SIG-M5 (cell line): ENCODE results near the gene STRN3.
"Not testable (repeated sequence)": the region's sequence is repeated elsewhere in the genome, so short reads cannot be mapped to it uniquely, and the experiment has no call there.

Source experiments
- DNase-seq: peaks from one replicate; lab custom pipeline; 2025; lab: John Stamatoyannopoulos, UW

STRN3 gene

DNA sequence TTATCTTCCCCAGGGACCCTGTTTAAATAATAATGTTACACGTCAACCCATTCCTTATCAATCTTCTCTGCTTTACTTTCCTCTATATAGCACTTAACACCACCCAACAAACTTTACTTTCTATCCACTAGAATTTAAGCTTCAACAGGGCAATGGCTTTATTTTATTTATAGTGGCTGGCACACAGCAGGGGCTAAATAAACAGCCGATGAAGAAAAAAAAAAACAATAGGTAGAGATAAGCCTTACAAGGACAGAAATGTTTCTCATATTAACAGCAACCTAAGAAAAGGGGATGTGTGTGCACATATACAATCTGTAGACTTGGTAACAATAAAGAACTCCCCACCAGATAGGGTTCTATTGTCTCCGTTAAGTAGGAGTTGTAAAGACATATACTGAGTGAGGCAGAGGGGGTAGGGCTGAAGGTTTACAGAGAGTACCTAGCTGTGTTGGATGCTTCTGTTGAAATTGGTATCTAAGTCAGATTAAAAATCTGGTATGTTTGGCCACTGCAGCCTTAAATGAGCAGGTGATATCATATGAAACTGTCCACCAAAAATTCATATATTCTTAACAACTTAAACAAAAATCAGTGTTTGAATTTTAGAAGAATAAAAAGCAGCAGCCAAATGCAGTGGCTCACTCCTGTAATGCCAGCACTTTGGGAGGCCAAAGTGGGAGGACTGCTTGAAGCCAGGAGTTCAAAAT lies 25.4 kb downstream of the STRN3 start:
- DNase-seq, result no peak

- DNase-seq, result no peak
Observed at GRCh38 chr14:30999038-30999773, 27.0 kb downstream of the STRN3 start.

DNA sequence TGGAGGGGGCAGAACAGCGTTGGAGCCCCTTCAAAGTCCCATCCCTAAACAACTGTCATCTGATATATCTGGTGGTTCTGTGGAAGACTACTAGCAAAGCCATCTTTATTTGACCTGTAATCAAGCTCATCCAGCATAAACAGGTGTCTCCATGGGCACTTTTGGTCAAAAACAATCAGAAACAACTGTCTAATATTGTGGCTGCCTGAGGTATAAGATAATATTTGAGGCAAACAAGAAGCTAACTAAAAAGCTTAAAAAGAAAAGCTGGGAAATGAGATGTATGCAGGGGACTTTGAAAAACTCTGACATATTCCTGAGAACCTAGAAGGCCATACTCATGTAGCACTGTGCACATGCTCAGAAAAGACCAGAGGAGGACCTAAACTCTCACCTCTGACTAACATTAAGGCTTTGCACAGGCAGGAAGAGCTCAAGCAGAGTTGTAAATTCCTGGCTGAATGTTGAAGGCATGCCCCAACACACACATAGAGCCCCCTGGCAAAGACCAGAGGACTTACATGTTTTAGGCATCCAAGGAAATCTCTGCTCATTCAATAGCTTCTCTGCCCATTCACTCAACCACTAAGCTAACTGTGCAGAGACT lies 28.0 kb downstream of the STRN3 start:
- no peak for DNase-seq

DNA sequence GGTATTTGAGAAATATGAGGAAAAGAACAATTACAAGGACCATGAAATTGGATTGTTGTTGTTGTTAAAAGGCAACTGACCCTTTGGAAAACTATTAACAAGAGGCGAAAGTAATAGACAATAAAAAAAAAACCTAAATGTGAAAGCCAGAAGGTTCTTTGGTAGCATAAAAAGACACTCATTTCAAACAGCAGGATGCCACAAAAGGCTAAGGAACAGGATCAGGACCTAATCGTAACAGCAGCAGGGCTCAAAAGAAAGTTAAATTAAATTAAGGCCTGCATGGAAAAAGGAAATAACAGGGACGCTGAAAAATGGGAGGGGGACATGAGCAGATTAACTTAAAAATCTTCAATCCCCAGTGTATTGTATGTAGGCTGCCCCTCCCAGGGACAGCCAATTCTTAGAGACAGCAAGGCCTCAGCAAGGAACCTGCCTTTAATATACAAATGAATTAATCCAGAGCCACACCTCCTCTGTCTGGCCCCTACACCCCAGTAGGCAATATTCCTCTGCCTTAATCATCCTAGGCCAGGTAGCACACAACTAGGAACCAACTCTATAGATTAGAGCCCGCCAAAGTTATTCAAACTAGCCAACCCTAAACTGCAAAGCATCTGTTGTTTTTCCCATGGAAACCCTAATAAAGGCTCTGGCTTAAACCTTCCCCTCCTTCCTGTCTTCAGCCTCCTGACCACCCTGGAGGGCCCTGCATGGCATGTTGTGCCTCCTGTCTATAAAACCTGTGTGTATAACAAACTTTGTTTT lies 29.1 kb downstream of the STRN3 start:
- DNase-seq, result no peak

DNA sequence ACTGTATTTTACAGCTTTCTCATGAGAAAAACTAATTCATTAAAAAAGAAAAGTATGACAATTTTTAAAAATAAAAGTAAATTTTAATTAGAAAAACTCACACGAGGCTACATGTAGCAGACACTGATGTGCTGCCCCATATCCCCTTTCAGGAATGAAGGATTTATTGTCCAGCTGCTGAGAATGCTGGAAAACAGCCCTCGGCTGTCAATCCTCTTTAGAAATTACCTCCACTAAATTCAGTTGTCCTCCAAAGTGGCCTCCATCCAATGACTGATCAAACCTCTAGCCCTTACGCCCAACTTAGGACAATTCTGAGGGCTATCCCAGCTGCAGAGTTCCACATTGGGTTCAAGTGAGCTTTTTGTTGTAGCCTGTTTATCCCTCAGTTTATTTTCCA lies 30.5 kb downstream of the STRN3 start:
- DNase-seq, result no peak

DNA sequence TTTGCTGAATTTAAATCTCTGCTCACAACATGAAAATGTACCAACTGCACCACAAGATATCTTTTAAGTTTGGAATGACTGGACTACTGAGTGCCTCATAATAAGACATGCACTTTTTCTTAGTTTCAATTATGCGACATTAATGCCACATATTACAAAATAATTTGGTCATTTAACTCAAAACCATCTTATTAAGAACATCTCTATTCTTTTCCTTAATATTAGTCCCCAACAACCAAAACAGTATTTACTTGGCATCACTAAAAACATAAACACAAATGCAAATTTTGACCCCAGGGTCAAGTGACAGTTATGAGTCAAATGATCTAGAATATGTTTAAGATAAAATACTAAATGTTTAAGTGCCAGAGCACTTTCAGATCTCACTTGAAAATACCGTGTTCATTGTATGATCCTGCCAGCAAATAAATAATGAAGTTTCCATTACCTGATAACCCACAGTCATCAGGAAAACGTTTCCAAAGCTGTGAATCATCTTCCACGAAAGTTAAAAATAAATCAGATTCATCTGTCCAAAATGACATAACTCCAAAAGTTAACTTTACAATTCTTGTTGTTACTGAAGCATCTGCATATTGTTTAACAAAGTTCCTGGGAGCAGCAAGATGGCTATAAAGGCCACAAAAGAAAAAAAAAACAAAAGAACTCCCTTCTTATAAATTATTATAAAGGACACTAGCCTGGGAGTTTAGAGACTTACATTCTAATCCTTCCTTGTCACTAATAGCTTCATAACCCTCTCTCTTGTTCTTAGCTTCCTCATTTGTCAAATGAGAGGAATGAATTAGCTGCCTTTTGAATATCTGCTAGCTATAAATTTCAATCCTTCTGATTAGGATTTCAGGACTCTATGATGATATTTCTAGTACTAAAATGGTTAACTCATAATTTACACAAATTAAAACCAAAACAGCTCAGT lies 31.2 kb downstream of the STRN3 start:
- DNase-seq, result no peak

- no peak for DNase-seq
Observed at GRCh38 chr14:30993071-30993470, 33.1 kb downstream of the STRN3 start.

DNA sequence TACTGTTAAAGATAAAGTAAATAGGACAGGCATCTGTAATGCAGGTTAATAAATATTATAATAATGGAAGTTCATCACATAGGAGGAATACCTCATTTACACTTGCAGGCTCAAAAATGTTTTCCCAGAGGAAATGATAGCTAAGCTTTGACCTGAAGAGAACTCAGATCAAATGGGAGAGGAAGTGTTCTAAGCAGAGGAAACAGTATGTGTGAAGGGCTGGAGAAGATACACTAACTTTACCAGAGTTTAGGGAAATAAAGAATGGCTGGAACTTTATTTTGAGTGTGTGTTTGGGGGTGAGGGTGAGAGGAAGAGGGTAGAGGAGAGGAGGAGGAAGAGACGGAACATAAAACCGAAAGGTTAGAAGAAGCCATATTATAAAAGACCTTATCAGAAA lies 34.8 kb downstream of the STRN3 start:
- no peak for DNase-seq

DNA sequence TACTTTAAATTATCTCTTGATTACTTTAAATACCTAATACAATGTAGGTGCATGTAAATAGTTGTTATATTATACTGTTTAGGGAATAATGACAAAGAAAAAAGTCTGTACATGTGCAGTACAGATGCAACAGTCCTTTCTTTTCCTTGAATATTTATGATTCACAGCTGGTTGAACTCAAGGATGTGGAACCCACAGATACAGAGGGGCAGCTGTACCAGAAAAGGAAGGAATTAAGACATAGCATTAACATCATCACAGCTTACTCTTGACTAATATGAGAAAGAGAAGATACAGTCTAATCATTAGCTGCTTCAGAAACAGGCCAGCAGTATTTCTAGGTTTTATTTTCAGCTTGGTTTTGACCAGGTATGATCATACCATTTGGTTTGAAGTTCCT lies 35.4 kb downstream of the STRN3 start:
- no peak for DNase-seq

GRCh38 chr14:30988509-30988908 lies 37.7 kb downstream of the STRN3 start:
- DNase-seq, result no peak

GRCh38 chr14:30985796-30986195 lies 40.4 kb downstream of the STRN3 start:
- no peak for DNase-seq

GRCh38 chr14:30983858-30984257 lies 42.3 kb downstream of the STRN3 start:
- DNase-seq, result no peak

GRCh38 chr14:30982533-30982932 lies 43.6 kb downstream of the STRN3 start:
- no peak for DNase-seq

GRCh38 chr14:30980980-30981379 lies 45.2 kb downstream of the STRN3 start:
- no peak for DNase-seq

- not testable (repeated sequence) for DNase-seq
Observed at GRCh38 chr14:30980106-30980704, 46.0 kb downstream of the STRN3 start.

GRCh38 chr14:30977752-30978151 lies 48.4 kb downstream of the STRN3 start:
- no peak for DNase-seq

DNA sequence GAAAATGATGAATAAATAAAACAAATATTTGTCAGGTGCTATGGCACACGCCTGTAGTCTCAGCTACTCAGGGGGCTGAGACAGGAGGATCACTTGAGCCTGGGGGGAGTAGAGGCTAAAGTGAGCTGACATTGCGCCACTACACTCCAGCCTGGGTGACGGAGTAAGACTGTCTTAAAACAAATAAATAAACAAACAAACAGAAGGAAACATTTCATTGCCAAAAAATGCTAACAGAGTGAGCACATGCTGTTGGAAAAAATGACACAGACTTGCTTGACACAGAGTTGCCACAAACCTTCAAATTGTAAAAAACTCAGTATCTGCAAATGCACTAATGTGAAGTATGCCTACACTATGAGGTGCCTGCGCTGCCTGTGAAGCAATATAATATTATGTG lies 51.6 kb downstream of the STRN3 start:
- DNase-seq, result no peak

DNA sequence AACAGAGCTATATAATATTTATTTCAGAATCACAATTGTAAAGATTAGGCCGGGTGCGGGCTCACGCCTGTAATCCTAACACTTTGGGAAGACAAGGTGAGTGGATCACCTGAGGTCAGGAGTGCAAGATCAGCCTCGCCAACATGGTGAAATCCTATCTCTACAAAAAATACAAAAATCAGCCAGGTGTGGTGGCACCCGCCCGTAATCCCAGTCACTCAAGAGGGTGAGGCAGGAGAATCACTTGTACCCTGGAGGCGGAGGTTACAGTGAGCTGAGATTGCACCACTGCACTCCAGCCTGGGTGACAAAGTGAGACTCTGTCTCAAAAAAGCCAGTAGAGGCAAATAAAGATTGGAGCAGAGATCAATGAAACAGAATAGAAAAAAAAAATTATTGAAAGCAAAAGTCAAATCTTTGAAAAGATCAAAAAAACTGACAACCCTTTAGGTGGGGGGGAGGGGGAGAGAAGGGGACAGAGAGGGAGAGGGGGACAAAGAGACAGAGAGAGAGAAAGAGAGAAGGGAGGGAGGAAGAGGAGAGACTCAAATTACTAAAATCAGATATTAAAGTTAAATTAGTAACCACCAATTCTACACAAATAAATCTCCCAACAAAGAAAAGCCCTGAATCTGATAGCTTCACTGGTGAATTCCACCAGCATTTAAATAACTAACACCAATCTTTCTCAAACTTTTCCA lies 53.1 kb downstream of the STRN3 start:
- DNase-seq, result no peak

GRCh38 chr14:30972036-30972732 lies 54.0 kb downstream of the STRN3 start:
- DNase-seq, result not testable (repeated sequence)

DNA sequence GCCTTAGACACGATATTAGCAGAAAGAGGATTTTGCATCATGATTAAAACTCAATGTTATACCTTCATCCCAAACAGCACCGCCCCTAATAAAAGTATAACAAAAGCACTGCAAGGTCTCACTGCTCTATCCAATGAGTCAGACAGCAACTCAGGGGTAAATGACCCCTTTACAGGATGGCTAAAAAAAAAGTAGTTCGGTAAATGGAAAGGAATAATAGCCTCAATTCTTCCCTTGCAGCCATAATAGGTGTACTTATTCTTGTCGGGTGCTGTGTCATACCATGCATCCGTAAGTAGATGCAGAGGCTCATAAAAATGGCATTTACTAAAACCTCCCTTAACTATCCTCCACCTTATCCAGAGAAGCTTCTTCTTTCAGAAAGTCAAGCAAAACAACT lies 54.6 kb downstream of the STRN3 start:
- DNase-seq, result no peak
